ENCODE measurements around the gene HDAC4.

DNA sequence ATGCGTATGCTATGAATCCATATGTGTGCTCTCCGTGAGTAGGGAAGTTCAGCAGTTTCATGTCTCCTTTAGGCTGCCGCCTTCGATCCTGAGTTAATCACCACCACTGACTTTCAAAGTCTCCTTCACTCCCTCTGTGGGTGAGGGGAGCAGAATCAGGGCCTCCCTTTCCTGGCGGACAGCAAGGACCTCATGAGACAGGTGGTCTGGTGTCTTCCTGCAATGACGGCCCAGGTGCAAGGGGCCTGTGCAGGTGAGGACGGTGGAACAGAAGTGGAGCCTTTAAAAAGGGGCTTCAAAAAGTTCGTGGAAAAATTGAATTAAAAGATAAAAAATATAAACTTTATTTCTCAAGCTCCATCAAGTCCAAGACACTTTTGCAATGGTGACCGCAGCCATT, 330.4 kb downstream of the HDAC4 start:
- TF ChIP-seq, protein P1, sequence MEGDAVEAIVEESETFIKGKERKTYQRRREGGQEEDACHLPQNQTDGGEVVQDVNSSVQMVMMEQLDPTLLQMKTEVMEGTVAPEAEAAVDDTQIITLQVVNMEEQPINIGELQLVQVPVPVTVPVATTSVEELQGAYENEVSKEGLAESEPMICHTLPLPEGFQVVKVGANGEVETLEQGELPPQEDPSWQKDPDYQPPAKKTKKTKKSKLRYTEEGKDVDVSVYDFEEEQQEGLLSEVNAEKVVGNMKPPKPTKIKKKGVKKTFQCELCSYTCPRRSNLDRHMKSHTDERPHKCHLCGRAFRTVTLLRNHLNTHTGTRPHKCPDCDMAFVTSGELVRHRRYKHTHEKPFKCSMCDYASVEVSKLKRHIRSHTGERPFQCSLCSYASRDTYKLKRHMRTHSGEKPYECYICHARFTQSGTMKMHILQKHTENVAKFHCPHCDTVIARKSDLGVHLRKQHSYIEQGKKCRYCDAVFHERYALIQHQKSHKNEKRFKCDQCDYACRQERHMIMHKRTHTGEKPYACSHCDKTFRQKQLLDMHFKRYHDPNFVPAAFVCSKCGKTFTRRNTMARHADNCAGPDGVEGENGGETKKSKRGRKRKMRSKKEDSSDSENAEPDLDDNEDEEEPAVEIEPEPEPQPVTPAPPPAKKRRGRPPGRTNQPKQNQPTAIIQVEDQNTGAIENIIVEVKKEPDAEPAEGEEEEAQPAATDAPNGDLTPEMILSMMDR (optimal IDR thresholded peaks at IDR 0.05 in 1 of 3, IDR thresholded peaks at IDR 0.05 in 1 of 3, conservative IDR thresholded peaks at IDR 0.05 in 1 of 3; ENCODE audit: extremely low read depth in 1 of 3, insufficient read depth in 2 of 3, low read length in 3 of 3) = no peak
- TF ChIP-seq EZH2 (IDR thresholded peaks at IDR 0.05; ENCODE audit: low read length) = no peak
